LoVo (cell line): ENCODE measurements around the gene DUSP15.

Experiments used
- DNase-seq: peaks from one replicate; pipeline ENCODE4 v3.0.0-alpha.2; 2016; ENCODE audit warnings: low spot score

Gene DUSP15

DNA sequence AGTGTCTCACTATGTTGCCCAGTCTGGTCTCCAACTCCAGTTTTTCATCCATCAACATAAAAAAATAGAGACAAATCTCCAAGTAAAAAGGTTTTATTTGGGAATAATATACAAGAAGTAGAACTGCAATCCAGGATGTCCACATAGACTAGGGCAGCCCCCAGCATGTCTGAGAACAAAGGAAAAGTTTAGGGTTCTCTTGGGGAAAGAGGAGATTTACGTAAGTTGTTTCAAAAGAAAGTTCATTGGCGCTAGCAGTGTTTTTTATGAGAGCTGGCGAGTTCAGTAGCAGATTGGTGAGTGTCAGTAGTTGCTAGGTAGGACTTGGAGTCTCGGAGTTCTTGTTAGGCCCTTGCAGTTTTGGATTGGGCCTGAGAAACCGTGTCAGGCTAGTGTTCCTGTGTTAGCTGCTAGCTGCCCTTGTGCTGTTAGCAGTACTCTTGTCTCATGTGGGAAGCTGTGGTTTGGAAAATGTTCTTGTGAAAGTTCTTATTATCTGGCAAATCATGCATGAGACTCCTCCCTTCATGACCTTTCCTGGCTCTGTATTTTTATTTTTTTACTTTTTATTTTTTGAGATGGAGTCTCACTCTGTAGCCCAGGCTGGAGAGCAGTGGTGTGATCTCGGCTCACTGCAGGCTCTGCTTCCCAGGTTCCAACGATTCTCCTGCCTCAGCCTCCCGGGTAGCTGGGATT, 24.8 kb upstream of the DUSP15 start:
- DNase-seq, result no peak

DNA sequence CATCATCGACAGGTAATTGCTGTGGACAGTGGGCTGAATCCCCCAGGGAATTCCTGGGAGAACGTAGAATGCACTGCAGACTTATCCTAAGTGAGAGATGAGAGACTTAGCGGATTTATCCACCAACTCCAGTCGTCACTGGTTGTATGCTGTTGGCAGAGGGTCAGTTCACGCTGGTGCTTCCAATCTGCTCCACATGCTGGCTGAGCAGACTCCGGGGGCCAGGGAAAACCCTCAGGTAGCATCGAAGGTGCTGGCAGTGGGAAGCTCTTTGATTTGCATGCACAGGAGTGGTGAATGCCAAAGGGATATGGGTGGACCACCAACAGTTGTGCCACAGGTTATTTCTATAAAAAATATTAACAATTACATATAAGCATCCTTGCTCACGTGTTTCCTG, 20.3 kb upstream of the DUSP15 start:
- no peak for DNase-seq

DNA sequence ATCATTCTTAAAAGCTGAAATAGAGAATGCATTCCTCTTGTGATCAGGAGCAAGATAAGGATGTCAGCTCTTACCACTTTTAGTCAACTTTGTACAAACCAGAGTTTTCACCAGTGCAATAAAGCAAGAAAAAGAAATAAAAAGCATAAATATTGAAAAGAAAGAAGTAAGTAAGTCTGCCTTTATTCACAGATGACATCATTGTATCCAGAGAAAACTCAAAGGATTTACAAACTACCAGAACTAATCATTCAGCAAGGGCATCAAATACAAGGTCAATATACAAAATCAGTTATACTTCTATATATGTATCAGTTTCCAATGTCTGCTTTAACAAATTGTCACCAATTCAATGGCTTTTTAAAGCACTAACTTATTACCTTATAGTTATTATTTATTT, 13.5 kb upstream of the DUSP15 start:
- DNase-seq, result no peak

GRCh38 chr20:31881945-31882344, 11.6 kb upstream of the DUSP15 start:
- DNase-seq, result no peak

GRCh38 chr20:31879143-31879987, 9.0 kb upstream of the DUSP15 start:
- peak; percentile 95 for DNase-seq

DNA sequence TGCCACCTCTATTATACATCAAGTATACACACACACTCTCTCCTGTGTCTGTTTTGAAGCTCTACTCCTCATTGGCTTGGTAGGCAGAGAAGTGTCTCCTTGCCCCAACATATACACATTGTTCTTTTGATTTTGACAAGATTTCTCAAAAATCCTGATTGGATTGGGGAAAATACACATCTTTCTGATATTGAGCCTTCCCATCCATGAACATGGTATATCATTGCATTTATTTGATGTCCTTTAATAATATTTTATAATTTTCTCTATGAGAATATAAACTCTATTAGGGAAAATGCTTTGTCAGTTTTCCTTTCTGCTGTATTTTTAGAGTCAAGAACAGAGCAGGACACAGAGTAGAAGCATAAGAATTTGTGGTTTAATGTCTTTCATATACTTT, 7.4 kb upstream of the DUSP15 start:
- no peak for DNase-seq

DNA sequence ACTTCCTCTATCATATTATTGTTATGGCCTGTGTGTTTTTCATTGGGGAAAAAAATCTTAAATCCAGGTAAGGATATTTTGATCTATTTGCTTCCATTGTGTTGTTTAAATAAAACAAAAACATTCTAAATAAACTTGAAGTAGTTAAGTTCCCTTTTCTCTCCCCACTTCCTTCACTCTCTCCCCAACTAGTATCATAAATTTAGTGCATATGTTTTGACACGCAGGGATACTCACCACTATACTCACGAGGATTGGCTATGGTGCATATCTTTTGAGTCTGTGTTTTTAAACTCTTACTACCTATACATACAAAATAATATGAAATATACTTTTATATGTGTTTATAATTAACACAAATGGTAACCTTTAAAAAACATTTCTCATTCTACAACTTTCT, 5.3 kb upstream of the DUSP15 start:
- no peak for DNase-seq

- DNase-seq, result no peak
Observed at GRCh38 chr20:31872406-31872805, 2.1 kb upstream of the DUSP15 start.

GRCh38 chr20:31871618-31871954, 1.3 kb upstream of the DUSP15 start:
- no peak for DNase-seq

- DNase-seq, result no peak
Observed at GRCh38 chr20:31870726-31871617, 645 bp upstream of the DUSP15 start.

DNA sequence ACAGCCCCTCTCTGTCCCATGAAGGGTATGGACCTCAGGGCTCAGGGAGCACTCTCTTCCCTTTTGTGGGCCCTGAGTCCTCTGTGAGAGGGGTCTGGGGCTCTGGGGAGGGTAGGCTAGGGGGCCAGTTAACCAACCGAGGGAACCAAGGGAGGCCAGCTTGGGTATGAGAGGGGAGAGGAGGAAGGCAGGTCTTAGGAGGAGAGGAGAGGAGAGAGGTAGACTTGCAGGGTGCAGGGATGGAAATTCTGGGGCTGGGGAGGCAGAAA, 720 bp downstream of the DUSP15 start:
- DNase-seq, result no peak

- DNase-seq, result no peak
Observed at GRCh38 chr20:31868853-31869672, 1.3 kb downstream of the DUSP15 start.

DNA sequence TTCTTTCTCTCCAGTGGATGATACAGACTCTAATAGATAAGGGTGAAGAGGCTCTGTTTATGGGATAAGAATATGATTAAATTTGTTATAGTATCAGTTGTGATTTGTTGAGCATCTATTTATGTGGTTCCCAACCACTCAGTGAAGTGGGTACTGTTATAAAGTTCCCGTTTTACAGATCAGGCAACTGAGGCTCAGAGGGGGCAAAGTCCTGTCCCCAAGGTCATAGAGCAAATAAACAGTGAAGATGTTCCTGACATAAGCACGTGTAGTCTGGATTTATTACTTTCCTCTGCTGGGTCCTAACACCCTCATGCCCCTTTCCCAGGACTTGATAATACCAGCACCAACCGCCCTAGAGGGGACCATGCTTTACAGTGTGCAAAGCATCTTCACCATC, 4.1 kb downstream of the DUSP15 start:
- no peak for DNase-seq

DNA sequence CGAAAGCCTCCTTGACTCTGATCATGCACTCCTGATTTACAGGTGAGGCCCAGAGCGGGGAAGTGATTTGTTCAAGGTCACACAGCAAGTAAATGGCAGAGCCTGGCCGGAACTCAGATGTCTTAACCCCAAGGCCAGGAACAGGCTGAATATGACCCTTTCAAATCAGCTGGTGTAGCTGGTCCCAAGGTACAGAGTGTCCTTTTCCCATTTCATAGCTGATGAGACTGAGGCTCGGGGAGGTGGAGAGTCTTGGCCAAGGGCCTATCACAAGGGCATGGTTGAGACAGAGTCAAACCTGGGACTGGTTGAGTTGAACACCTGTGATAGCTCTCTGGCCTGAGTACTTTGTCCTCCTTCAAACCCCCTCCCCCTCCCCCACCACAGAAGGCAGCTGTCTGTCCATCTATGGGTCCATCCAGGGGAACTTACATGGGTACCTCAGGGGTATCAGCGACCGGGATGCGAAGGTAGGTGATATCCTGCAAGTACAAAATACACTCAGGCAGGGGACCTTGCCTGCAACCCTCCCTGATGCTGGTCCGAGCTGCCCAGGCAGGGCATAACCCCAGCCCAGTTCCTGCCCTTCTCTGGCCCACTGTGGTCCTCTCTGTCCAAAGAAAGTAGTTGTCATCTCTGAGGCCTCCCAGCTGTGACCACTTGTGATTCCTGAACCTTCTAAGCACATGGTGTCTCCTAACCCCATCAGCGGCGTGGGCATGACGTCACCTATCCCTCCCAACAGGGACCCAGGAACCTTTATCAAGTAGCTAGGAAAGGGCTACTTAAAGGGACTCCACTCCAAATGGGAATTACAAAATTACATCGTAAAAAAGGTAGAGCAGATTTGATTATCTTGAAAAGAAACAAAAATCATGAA, 5.6 kb downstream of the DUSP15 start:
- DNase-seq, result no peak

- DNase-seq, result no peak
Observed at GRCh38 chr20:31863296-31864085, 6.8 kb downstream of the DUSP15 start.

- DNase-seq, result no peak
Observed at GRCh38 chr20:31862506-31862905, 7.8 kb downstream of the DUSP15 start.

- no peak for DNase-seq
Observed at GRCh38 chr20:31862157-31862470, 8.2 kb downstream of the DUSP15 start.

- peak; percentile 80 for DNase-seq
Observed at GRCh38 chr20:31861385-31862156, 8.8 kb downstream of the DUSP15 start.

DNA sequence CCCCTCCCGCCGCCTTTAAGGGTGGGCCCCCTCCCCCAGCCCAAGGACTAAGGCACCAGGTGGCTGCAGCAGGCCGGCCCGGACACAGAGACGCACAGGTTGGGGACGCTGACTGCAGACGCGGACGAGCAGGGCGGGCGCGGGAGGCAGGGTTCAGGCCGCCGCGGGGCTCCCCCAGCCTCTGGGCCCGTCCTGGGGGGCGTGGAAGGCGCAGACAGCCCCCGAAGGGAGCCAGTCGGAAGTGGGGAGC, 9.3 kb downstream of the DUSP15 start:
- DNase-seq, result no peak
